IMR-90 (cell line): ENCODE data around the gene RBBP7. TPM values are rescaled to one million over a fixed set of nuclear protein-coding genes. Genes with fewer than 3 reads are reported as not detected.
A peak's percentile ranks its signal among the peaks of the same experiment; 100 is the strongest.

ENCODE experiments used
- ATAC-seq: fragments of 200-7000 bp; cut with Tn5 transposase; 2 replicates; pipeline ENCODE4 v1.9.1; 2020; ENCODE audit warnings: low read depth, mild to moderate bottlenecking, moderate library complexity
- BruUV-seq: library from RNA; stranded (reverse); fragments of 400-500 nt; replicated peaks from 2 replicates; lab custom pipeline; 2021; lab: Mats Ljungman, UMichigan
- CTCF ChIA-PET: fragments of 300-600 bp; formaldehyde crosslinking; extraction: SDS; loops from one replicate; lab custom pipeline; 2021; ENCODE audit warnings: antibody characterized with exemption; lab: Yijun Ruan, JAX
- POLR2A ChIA-PET: fragments of 300-600 bp; sonication (Branson Sonifier 250); formaldehyde crosslinking; loops from one replicate; lab custom pipeline; 2022; ENCODE audit warnings: antibody characterized with exemption; ENCODE audit not compliant: unreplicated experiment; lab: Charles Lee
- DNase-seq: peaks from one replicate; pipeline ENCODE4 v3.0.0; 2013
- H2AFZ ChIP-seq: replicated peaks from 2 replicates; pipeline ENCODE3; 2013; ENCODE audit warnings: low read length, mild to moderate bottlenecking; ENCODE audit not compliant: poor library complexity
- H2AK5ac ChIP-seq: 2 replicates; pipeline ENCODE4 v1.6.1; 2013; ENCODE audit warnings: low read depth, low read length, inconsistent platforms
- H2AK9ac ChIP-seq: replicated peaks from 2 replicates; pipeline ENCODE3; 2013; ENCODE audit warnings: mild to moderate bottlenecking, low read depth, low read length, moderate library complexity; ENCODE audit not compliant: poor library complexity
- H2BK120ac ChIP-seq: 2 replicates; pipeline ENCODE4 v1.6.1; 2013; ENCODE audit warnings: low read depth, low read length, inconsistent platforms
- H2BK15ac ChIP-seq: 3 replicates; pipeline ENCODE4 v1.6.1; 2013; ENCODE audit warnings: low read depth, low read length, inconsistent platforms
- H2BK20ac ChIP-seq: 2 replicates; pipeline ENCODE4 v1.6.1; 2013; ENCODE audit warnings: low read depth, mild to moderate bottlenecking, inconsistent platforms, low read length, moderate library complexity
- H2BK5ac ChIP-seq: 2 replicates; pipeline ENCODE4 v1.6.1; 2013; ENCODE audit warnings: mild to moderate bottlenecking, low read depth, low read length, inconsistent platforms; ENCODE audit not compliant: poor library complexity, severe bottlenecking
- H3K14ac ChIP-seq: replicated peaks from 2 replicates; pipeline ENCODE4 v1.6.1; 2013; ENCODE audit warnings: low read depth, low read length, inconsistent platforms
- H3K18ac ChIP-seq: 2 replicates; pipeline ENCODE4 v1.6.1; 2013; ENCODE audit warnings: low read depth, low read length, control low read depth
- H3K23ac ChIP-seq: 2 replicates; pipeline ENCODE4 v1.6.1; 2013; ENCODE audit warnings: low read depth, low read length, inconsistent platforms
- H3K27ac ChIP-seq: 2 replicates; pipeline ENCODE4 v1.5.1; 2013; ENCODE audit warnings: mild to moderate bottlenecking, control low read depth, low read length; ENCODE audit not compliant: insufficient read depth
- H3K27me3 ChIP-seq: 2 replicates; pipeline ENCODE4 v1.6.1; 2013; ENCODE audit warnings: low read length; ENCODE audit not compliant: control insufficient read depth, insufficient read depth
- H3K36me3 ChIP-seq: 2 replicates; pipeline ENCODE4 v1.6.1; 2013; ENCODE audit warnings: low read length, mixed read lengths; ENCODE audit not compliant: control insufficient read depth, insufficient read depth
- H3K4ac ChIP-seq: 2 replicates; pipeline ENCODE4 v1.6.1; 2013; ENCODE audit warnings: low read depth, low read length, inconsistent platforms
- H3K4me1 ChIP-seq: 2 replicates; pipeline ENCODE4 v1.6.1; 2013; ENCODE audit warnings: low read length, mixed read lengths; ENCODE audit not compliant: control insufficient read depth, insufficient read depth
- H3K4me2 ChIP-seq: 2 replicates; pipeline ENCODE4 v1.6.1; 2013; ENCODE audit warnings: low read depth, mild to moderate bottlenecking, control low read depth, low read length, moderate library complexity
- H3K4me3 ChIP-seq: 2 replicates; pipeline ENCODE4 v1.5.1; 2013; ENCODE audit warnings: low read depth, mild to moderate bottlenecking, control low read depth, low read length, moderate library complexity; ENCODE audit not compliant: insufficient read depth
- H3K56ac ChIP-seq: 2 replicates; pipeline ENCODE4 v1.6.1; 2013; ENCODE audit warnings: low read length, inconsistent platforms; ENCODE audit not compliant: insufficient read depth; ENCODE audit errors: extremely low read depth
- H3K79me1 ChIP-seq, 2 experiments: 2 replicates each; pipeline ENCODE4 v1.6.1; 2013; ENCODE audit warnings: low read length in 2 of 2, inconsistent platforms in 1 of 2, low read depth in 1 of 2
- H3K9ac ChIP-seq: 2 replicates; pipeline ENCODE4 v1.6.1; 2013; ENCODE audit warnings: low read depth, low read length, control low read depth
- H3K9me1 ChIP-seq: 2 replicates; pipeline ENCODE4 v1.6.1; 2013; ENCODE audit warnings: low read length, inconsistent platforms; ENCODE audit not compliant: insufficient read depth
- H3K9me3 ChIP-seq: 2 replicates; pipeline ENCODE4 v1.6.1; 2013; ENCODE audit warnings: low read length; ENCODE audit not compliant: control insufficient read depth, insufficient read depth
- H4K20me1 ChIP-seq: 2 replicates; pipeline ENCODE4 v1.6.1; 2013; ENCODE audit warnings: low read length, inconsistent platforms; ENCODE audit not compliant: insufficient read depth
- H4K5ac ChIP-seq: 2 replicates; pipeline ENCODE4 v1.6.1; 2013; ENCODE audit warnings: mild to moderate bottlenecking, low read depth, low read length, control low read depth
- H4K8ac ChIP-seq, 2 experiments: 2 replicates each; pipeline ENCODE4 v1.6.1; 2013; ENCODE audit warnings: low read depth in 2 of 2, low read length in 2 of 2, control low read depth in 1 of 2, inconsistent platforms in 1 of 2
- H4K91ac ChIP-seq: 2 replicates; pipeline ENCODE4 v1.6.1; 2013; ENCODE audit warnings: low read depth, low read length, inconsistent platforms; ENCODE audit not compliant: insufficient read depth
- BHLHE40 ChIP-seq: fragments of 150-350 bp; IDR thresholded peaks from 2 replicates; pipeline ENCODE4 v1.6.1; 2016; ENCODE audit warnings: mild to moderate bottlenecking, low read depth, low read length
- CHD1 ChIP-seq: IDR thresholded peaks from 2 replicates; pipeline ENCODE4 v1.6.1; 2012; ENCODE audit warnings: low read depth, low read length, improper control_type of control experiment
- CTCF ChIP-seq: conservative IDR thresholded peaks from 2 replicates; pipeline ENCODE4 v1.5.1; 2012; ENCODE audit warnings: mild to moderate bottlenecking, low read depth, low read length, improper control_type of control experiment
- ELK1 ChIP-seq: fragments of 150-350 bp; IDR thresholded peaks from 2 replicates; pipeline ENCODE4 v1.6.1; 2016; ENCODE audit warnings: low read depth, mild to moderate bottlenecking, low read length, moderate library complexity, borderline replicate concordance
- FOS ChIP-seq: fragments of 150-350 bp; IDR thresholded peaks from 2 replicates; pipeline ENCODE4 v1.6.1; 2016; ENCODE audit warnings: low read depth, low read length
- MAZ ChIP-seq: IDR thresholded peaks from 2 replicates; pipeline ENCODE4 v1.6.1; 2012; ENCODE audit warnings: low read depth, mild to moderate bottlenecking, low read length, improper control_type of control experiment, moderate library complexity, borderline replicate concordance
- MXI1 ChIP-seq: IDR thresholded peaks from 2 replicates; pipeline ENCODE4 v1.6.1; 2012; ENCODE audit warnings: low read depth, mild to moderate bottlenecking, low read length, moderate library complexity, borderline replicate concordance
- NFE2L2 ChIP-seq: fragments of 150-350 bp; IDR thresholded peaks from 2 replicates; pipeline ENCODE4 v1.6.1; 2016; ENCODE audit warnings: low read depth, mild to moderate bottlenecking, low read length
- RAD21 ChIP-seq: IDR thresholded peaks from 2 replicates; pipeline ENCODE4 v1.6.1; 2012; ENCODE audit warnings: low read length, improper control_type of control experiment
- RCOR1 ChIP-seq: IDR thresholded peaks from 2 replicates; pipeline ENCODE4 v1.6.1; 2012; ENCODE audit warnings: mild to moderate bottlenecking, low read length, improper control_type of control experiment; ENCODE audit not compliant: insufficient replicate concordance
- RFX5 ChIP-seq: IDR thresholded peaks from 2 replicates; pipeline ENCODE4 v1.8.0; 2012; ENCODE audit warnings: low read depth, mild to moderate bottlenecking, low read length, moderate library complexity
- WGBS, 2 experiments: methylation state at CpG; one replicate each; pipeline versions ENCODE4 v1.1.5 to v1.1.7; 2013; ENCODE audit warnings: missing lambda C conversion rate in 2 of 2; ENCODE audit not compliant: insufficient read length in 1 of 2; ENCODE audit errors: extremely low coverage in 2 of 2; 5-methylcytosine and 5-hydroxymethylcytosine counted together
- dilution Hi-C: fragments of 300-500 bp; cut with HindIII; formaldehyde crosslinking; loops from one replicate; pipeline ENCODE4 v1.14.3; 2018; ENCODE audit warnings: low sequenced_read_pairs; ENCODE audit not compliant: unreplicated experiment
- in situ Hi-C: fragments of 300-500 bp; cut with MboI; formaldehyde crosslinking; loops from 3 replicates; pipeline ENCODE4 v1.14.3; 2019; ENCODE audit warnings: low sequenced_read_pairs, inconsistent platforms, mixed read lengths
- intact Hi-C: fragments of 100-400 bp; cut with micrococcal nuclease; formaldehyde crosslinking; loops from 2 replicates; pipeline ENCODE4 v1.10.0; 2022
- polyA plus RNA-seq, 3 experiments: library from polyadenylated mRNA; depleted of rRNA; stranded (reverse); fragments of >200 nt; gene quantifications; 2 replicates each; pipeline ENCODE4 v1.2.3, GENCODE V29; 2012; ENCODE audit warnings: low replicate concordance in 1 of 3
- total RNA-seq: library from RNA; depleted of rRNA; stranded (reverse); fragments of >200 nt; gene quantifications from 2 replicates; pipeline ENCODE4 v1.2.3, GENCODE V29; 2012

Gene RBBP7
- total and polyA plus RNA-seq, 2 of the 4 experiments (the other 2 are of a cell fraction): 147 to 149 TPM

GRCh38 chrX:16855363-16856075 is 14.6 kb downstream of the RBBP7 start:
- Histone ChIP-seq H3K9ac (no peak overlapping the region), H3K27me3 (no peaks in the 10 kb centered on the region), H3K4me3 (no peak overlapping the region), H4K5ac (no peak overlapping the region), H3K18ac (no peak overlapping the region), H3K56ac (no peak overlapping the region), H3K4me1 (no peaks in the 10 kb centered on the region), H3K9me3 (peaks cover 2% of the 10 kb centered on the region), H3K14ac (no peak overlapping the region), H3K4ac (no peak overlapping the region), H2BK15ac (no peak overlapping the region), H2AK5ac (peak overlapping the region; percentile 13), H3K27ac (no peak overlapping the region), H3K9me1 (peaks cover 3% of the 10 kb centered on the region; the same call in 1 of the 2 replicates), H2BK5ac (peak overlapping the region; percentile 26), H4K8ac (no peak overlapping the region), H2BK120ac (no peak overlapping the region), H3K23ac (no peak overlapping the region), H3K79me1 (peaks cover 9 to 23% of the 10 kb centered on the region in 2 experiments; a peak in 2 of 4 replicates), H2BK20ac (no peak overlapping the region), H2AK9ac (no peak overlapping the region), H4K91ac (no peak overlapping the region), H4K20me1 (peaks cover 11% of the 10 kb centered on the region; the same call in 1 of the 2 replicates), H2AFZ (no peak overlapping the region), H3K4me2 (no peak overlapping the region), H3K36me3 (peaks cover 30% of the 10 kb centered on the region)
- dilution Hi-C loops: no loop called here
- in situ Hi-C loops: no loop called here
- intact Hi-C loops: no loop called here
- no CpG with 5 or more reads among the region's 5 CpGs for WGBS, 2 experiments
- DNase-seq: no peak
- ATAC-seq: no peak
- CTCF ChIA-PET: no interaction called here
- no TSS peak for BruUV-seq
- POLR2A ChIA-PET: no interaction called here
- TF ChIP-seq RFX5: no peak
- TF ChIP-seq CHD1: no peak
- no peak for TF ChIP-seq FOS
- no peak for TF ChIP-seq CTCF
- no peak for TF ChIP-seq RCOR1
- no peak for TF ChIP-seq RAD21
- TF ChIP-seq MAZ: no peak
- TF ChIP-seq ELK1: no peak
- TF ChIP-seq BHLHE40: no peak
- TF ChIP-seq NFE2L2: no peak
- no peak for TF ChIP-seq MXI1
